Left ventricle myocardium inferior (tissue), 1 donor: ENCODE data around the gene ATL2. TPM values are rescaled to one million over a fixed set of nuclear protein-coding genes. Genes with fewer than 3 reads are reported as not detected.
"Not testable (repeated sequence)": the region's sequence is repeated elsewhere in the genome, so short reads cannot be mapped to it uniquely, and the experiment has no call there.

Source experiments
- DNase-seq: peaks from one replicate; pipeline ENCODE4 v3.0.0-alpha.2; 2020
- H3K27ac ChIP-seq: fragments of 200-600 bp; replicated peaks from 2 replicates; pipeline ENCODE4 v1.8.0; 2021
- H3K27me3 ChIP-seq: fragments of 200-600 bp; 2 replicates; pipeline ENCODE4 v1.8.0; 2021; ENCODE audit warnings: low read depth
- H3K36me3 ChIP-seq: fragments of 200-600 bp; 2 replicates; pipeline ENCODE4 v1.8.0; 2021
- H3K4me1 ChIP-seq: fragments of 200-600 bp; 2 replicates; pipeline ENCODE4 v1.8.0; 2021
- H3K4me3 ChIP-seq: fragments of 200-600 bp; 2 replicates; pipeline ENCODE4 v1.8.0; 2021; ENCODE audit warnings: mild to moderate bottlenecking, moderate library complexity
- H3K9me3 ChIP-seq: fragments of 200-600 bp; replicated peaks from 2 replicates; pipeline ENCODE4 v1.8.0; 2021
- CTCF ChIP-seq: fragments of 200-600 bp; IDR thresholded peaks from 2 replicates; pipeline ENCODE4 v1.8.0; 2021; ENCODE audit warnings: antibody characterized with exemption, mild to moderate bottlenecking, borderline replicate concordance
- intact Hi-C: fragments of 100-400 bp; cut with micrococcal nuclease; formaldehyde crosslinking; loops from one replicate; pipeline ENCODE4 v1.11.0; 2022
- total RNA-seq: library from RNA; stranded (reverse); fragmentation: NEBNext Ultra II Directional; extraction: Animal tissue kit (Norgen Biotek cat#: 25700); gene quantifications from one replicate; pipeline ENCODE4 v1.2.1, GENCODE V29; 2021
- donor health status: DM: no; HTN: yes; CAD: no; lungs with severe emphysema.

ATL2 gene
- total RNA-seq, 1 donor from 2014 or later = 28.4 TPM

- no peak for DNase-seq
- no peak overlapping the region for H3K4me3 ChIP-seq
- no peaks in the 10 kb centered on the region for H3K9me3 ChIP-seq
- no peaks in the 10 kb centered on the region for H3K27me3 ChIP-seq
- intact Hi-C loops = no loop called here
- peaks cover 27% of the 10 kb centered on the region for H3K4me1 ChIP-seq
- H3K36me3 ChIP-seq = peaks cover 13% of the 10 kb centered on the region
- H3K27ac ChIP-seq = no peak overlapping the region
- no peak for TF ChIP-seq CTCF
Observed at GRCh38 chr2:38322224-38322914, 54.7 kb downstream of the ATL2 start.

GRCh38 chr2:38319240-38319639 is 57.8 kb downstream of the ATL2 start:
- H3K36me3 ChIP-seq = peaks cover 30% of the 10 kb centered on the region
- H3K4me1 ChIP-seq = not testable (repeated sequence)

GRCh38 chr2:38317725-38318124 is 59.3 kb downstream of the ATL2 start:
- Histone ChIP-seq H3K27ac (no peak overlapping the region), H3K4me3 (no peak overlapping the region), H3K9me3 (no peaks in the 10 kb centered on the region), H3K27me3 (no peaks in the 10 kb centered on the region), H3K4me1 (no peaks in the 10 kb centered on the region), H3K36me3 (peaks cover 45% of the 10 kb centered on the region)
- DNase-seq = no peak
- intact Hi-C loops = loop anchor here (5.0 to 10.0 kb wide), 3 partner anchors 147 to 425 kb away; no protein-coding TSS in a partner anchor
- no peak for TF ChIP-seq CTCF

More at GRCh38 chr2:38319240-38319639, 57.8 kb downstream of the ATL2 start:
- DNase-seq, H3K9me3 ChIP-seq, H3K27me3 ChIP-seq, H3K27ac ChIP-seq, H3K4me3 ChIP-seq: not testable (repeated sequence)
- intact Hi-C loops = loop anchor here (5.0 to 10.0 kb wide), 3 partner anchors 146 to 423 kb away; no protein-coding TSS in a partner anchor

GRCh38 chr2:38315707-38316333 is 61.3 kb downstream of the ATL2 start:
- H3K4me1 ChIP-seq = no peaks in the 10 kb centered on the region
- peak; percentile 82 for TF ChIP-seq CTCF
- intact Hi-C loops = loop anchor here (5.0 to 10.0 kb wide), 3 partner anchors 149 to 426 kb away; no protein-coding TSS in a partner anchor

DNA sequence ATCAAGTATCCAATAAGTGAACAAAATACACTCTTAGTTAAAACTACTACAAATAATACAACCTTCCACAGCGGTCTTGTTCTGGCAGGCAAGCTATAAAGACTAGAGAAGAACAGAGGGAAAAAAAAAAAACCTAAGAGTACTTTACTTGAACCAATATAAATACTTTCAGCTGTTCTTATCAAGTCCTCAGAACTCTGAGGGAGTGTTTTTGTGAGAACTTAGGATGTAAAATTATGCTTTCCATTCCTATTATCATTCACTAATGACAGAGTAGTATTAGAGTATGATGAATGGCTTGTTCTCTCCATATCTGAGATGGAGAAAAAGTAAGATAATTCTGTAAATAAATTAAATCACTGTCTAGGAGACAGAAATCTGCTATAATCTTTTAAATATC is 68.3 kb downstream of the ATL2 start:
- TF ChIP-seq CTCF = no peak
- intact Hi-C loops = no loop called here
- DNase-seq = no peak
- Histone ChIP-seq H3K36me3 (peaks cover 73% of the 10 kb centered on the region), H3K27ac (no peak overlapping the region), H3K27me3 (no peaks in the 10 kb centered on the region), H3K4me3 (no peak overlapping the region), H3K9me3 (no peaks in the 10 kb centered on the region), H3K4me1 (no peaks in the 10 kb centered on the region)

More at GRCh38 chr2:38315707-38316333, 61.3 kb downstream of the ATL2 start:
- Histone ChIP-seq H3K27me3 (no peaks in the 10 kb centered on the region), H3K36me3 (peaks cover 64% of the 10 kb centered on the region), H3K27ac (no peak overlapping the region), H3K9me3 (no peaks in the 10 kb centered on the region), H3K4me3 (no peak overlapping the region)
- no peak for DNase-seq
